ENCODE measurements around the gene PTCHD1. TPM values are rescaled to one million over a fixed set of nuclear protein-coding genes. Genes with fewer than 3 reads are reported as not detected.

PTCHD1 gene
- total RNA-seq, 1 donor from 2014 or later, result 7.0 TPM

- H3K4me3 Mint-ChIP-seq, result no peak overlapping the region
- peaks cover 3% of the 10 kb centered on the region for H3K27me3 Mint-ChIP-seq (ENCODE audit: low read depth)
- no peak for TF ChIP-seq CTCF (IDR thresholded peaks at IDR 0.05; ENCODE audit: unreplicated experiment)
Observed at GRCh38 chrX:23364416-23364815, 29.8 kb downstream of the PTCHD1 start.

GRCh38 chrX:23365541-23365940 lies 30.9 kb downstream of the PTCHD1 start:
- Mint-ChIP-seq H3K4me3 (no peak overlapping the region), H3K9me3 (no peaks in the 10 kb centered on the region)

More at GRCh38 chrX:23364416-23364815, 29.8 kb downstream of the PTCHD1 start:
- no peak for DNase-seq (ENCODE audit: low spot score in 2 of 2, unreplicated experiment in 2 of 2)
- no peak overlapping the region for H3K27ac Mint-ChIP-seq
- no peaks in the 10 kb centered on the region for H3K4me1 Mint-ChIP-seq
- no peaks in the 10 kb centered on the region for H3K9me3 Mint-ChIP-seq
- H3K36me3 Mint-ChIP-seq, result no peaks in the 10 kb centered on the region

GRCh38 chrX:23366914-23367313 lies 32.3 kb downstream of the PTCHD1 start:
- no peaks in the 10 kb centered on the region for H3K4me1 Mint-ChIP-seq
- no peak overlapping the region for H3K4me3 Mint-ChIP-seq
- no peak for TF ChIP-seq CTCF (IDR thresholded peaks at IDR 0.05; ENCODE audit: unreplicated experiment)
- no peaks in the 10 kb centered on the region for H3K36me3 Mint-ChIP-seq
- H3K9me3 Mint-ChIP-seq, result no peaks in the 10 kb centered on the region
- H3K27me3 Mint-ChIP-seq (ENCODE audit: low read depth), result no peaks in the 10 kb centered on the region
- H3K27ac Mint-ChIP-seq, result no peak overlapping the region
- no peak for DNase-seq (ENCODE audit: low spot score in 2 of 2, unreplicated experiment in 2 of 2)

More at GRCh38 chrX:23365541-23365940, 30.9 kb downstream of the PTCHD1 start:
- no peak overlapping the region for H3K27ac Mint-ChIP-seq
- peaks cover 3% of the 10 kb centered on the region for H3K27me3 Mint-ChIP-seq (ENCODE audit: low read depth)
- H3K4me1 Mint-ChIP-seq, result no peaks in the 10 kb centered on the region
- H3K36me3 Mint-ChIP-seq, result no peaks in the 10 kb centered on the region
- DNase-seq (ENCODE audit: low spot score in 2 of 2, unreplicated experiment in 2 of 2), result no peak
- no peak for TF ChIP-seq CTCF (IDR thresholded peaks at IDR 0.05; ENCODE audit: unreplicated experiment)

GRCh38 chrX:23369027-23369426 lies 34.4 kb downstream of the PTCHD1 start:
- TF ChIP-seq CTCF (IDR thresholded peaks at IDR 0.05; ENCODE audit: unreplicated experiment), result no peak
- no peak overlapping the region for H3K27ac Mint-ChIP-seq
- no peaks in the 10 kb centered on the region for H3K4me1 Mint-ChIP-seq
- H3K36me3 Mint-ChIP-seq, result no peaks in the 10 kb centered on the region
- no peak overlapping the region for H3K4me3 Mint-ChIP-seq
- H3K9me3 Mint-ChIP-seq, result no peaks in the 10 kb centered on the region
- peaks cover 3% of the 10 kb centered on the region for H3K27me3 Mint-ChIP-seq (ENCODE audit: low read depth)
- no peak for DNase-seq (ENCODE audit: low spot score in 2 of 2, unreplicated experiment in 2 of 2)

- DNase-seq (ENCODE audit: low spot score in 2 of 2, unreplicated experiment in 2 of 2), result no peak
- no peak overlapping the region for H3K27ac Mint-ChIP-seq
- no peaks in the 10 kb centered on the region for H3K36me3 Mint-ChIP-seq
- TF ChIP-seq CTCF (IDR thresholded peaks at IDR 0.05; ENCODE audit: unreplicated experiment), result no peak
- H3K4me3 Mint-ChIP-seq, result no peak overlapping the region
- no peaks in the 10 kb centered on the region for H3K4me1 Mint-ChIP-seq
- peaks cover 3% of the 10 kb centered on the region for H3K27me3 Mint-ChIP-seq (ENCODE audit: low read depth)
- H3K9me3 Mint-ChIP-seq, result no peaks in the 10 kb centered on the region
Observed at GRCh38 chrX:23372220-23372902, 37.7 kb downstream of the PTCHD1 start.

All from mesothelial cell of epicardium (in vitro differentiated cells).